Spinal cord (tissue), 10 donors: ENCODE measurements around the gene ARL5B. TPM values are rescaled to one million over a fixed set of nuclear protein-coding genes. Genes with fewer than 3 reads are reported as not detected.
"Not testable (repeated sequence)": the region's sequence is repeated elsewhere in the genome, so short reads cannot be mapped to it uniquely, and the experiment has no call there.

Experiments used
- DNase-seq, 6 donors: peaks; one replicate each; pipeline versions ENCODE4 v3.0.0 to v3.0.0-alpha.2; 2013 to 2015; ENCODE audit warnings: low spot score in 6 of 6, low read depth in 4 of 6
- H3K27ac ChIP-seq: one replicate; pipeline ENCODE4 v1.5.1; 2013; ENCODE audit warnings: low read depth, low read length, control low read depth
- H3K27me3 ChIP-seq: one replicate; pipeline ENCODE4 v1.6.1; 2013; ENCODE audit warnings: low read length; ENCODE audit not compliant: control insufficient read depth, insufficient read depth
- H3K36me3 ChIP-seq: one replicate; pipeline ENCODE4 v1.6.1; 2013; ENCODE audit warnings: low read length; ENCODE audit not compliant: control insufficient read depth, insufficient read depth
- H3K4me1 ChIP-seq: one replicate; pipeline ENCODE4 v1.6.1; 2013; ENCODE audit warnings: low read length; ENCODE audit not compliant: control insufficient read depth, insufficient read depth
- H3K4me3 ChIP-seq: one replicate; pipeline ENCODE4 v1.5.1; 2013; ENCODE audit warnings: low read depth, low read length, control low read depth
- H3K9me3 ChIP-seq: one replicate; pipeline ENCODE4 v1.6.1; 2013; ENCODE audit warnings: low read length; ENCODE audit not compliant: control insufficient read depth, insufficient read depth
- WGBS: methylation state at CpG from one replicate; pipeline ENCODE4 v1.1.5; 2013; ENCODE audit warnings: missing lambda C conversion rate; ENCODE audit not compliant: insufficient coverage; 5-methylcytosine and 5-hydroxymethylcytosine counted together
- long read RNA-seq, 4 donors: transcript quantifications; one replicate each; lab custom pipeline, GENCODE V29; 2026
- polyA plus RNA-seq, 2 donors: library from polyadenylated mRNA; unstranded; fragments of 120-200 nt; gene quantifications; one replicate each; pipeline ENCODE4 v1.2.1, GENCODE V29; 2013; ENCODE audit not compliant: insufficient read length in 2 of 2
- total RNA-seq, 2 donors: library from RNA; depleted of rRNA in 1 of 2; stranded (reverse); fragments of 120-200 nt in 1 of 2; fragments of >200 nt in 1 of 2; gene quantifications; one replicate each; pipeline versions ENCODE4 v1.2.3 to v1.2.4, GENCODE V29; 2013 to 2014
- donor health status: healthy.

Gene ARL5B, protein sequence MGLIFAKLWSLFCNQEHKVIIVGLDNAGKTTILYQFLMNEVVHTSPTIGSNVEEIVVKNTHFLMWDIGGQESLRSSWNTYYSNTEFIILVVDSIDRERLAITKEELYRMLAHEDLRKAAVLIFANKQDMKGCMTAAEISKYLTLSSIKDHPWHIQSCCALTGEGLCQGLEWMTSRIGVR
- total RNA-seq (10 to 100 TPM; 25.6 to 70.1 TPM), polyA plus RNA-seq (10 to 100 TPM; 21.0 to 32.8 TPM)
- long read RNA-seq, donor 1, full-length matches to known transcripts: 9 of 9 reads
- long read RNA-seq, donor 1, partial matches to known transcripts: 0 of 9 reads
- long read RNA-seq, donor 1, other reads (novel, unspliced or antisense): 0 of 9 reads
- long read RNA-seq, donor 2, full-length matches to known transcripts: 3 of 3 reads
- long read RNA-seq, donor 2, partial matches to known transcripts: 0 of 3 reads
- long read RNA-seq, donor 2, other reads (novel, unspliced or antisense): 0 of 3 reads
- long read RNA-seq, donor 3, full-length matches to known transcripts: 6 of 6 reads
- long read RNA-seq, donor 3, partial matches to known transcripts: 0 of 6 reads
- long read RNA-seq, donor 3, other reads (novel, unspliced or antisense): 0 of 6 reads
- long read RNA-seq, donor 4, full-length matches to known transcripts: 4 of 25 reads
- long read RNA-seq, donor 4, partial matches to known transcripts: 21 of 25 reads
- long read RNA-seq, donor 4, other reads (novel, unspliced or antisense): 0 of 25 reads

DNA sequence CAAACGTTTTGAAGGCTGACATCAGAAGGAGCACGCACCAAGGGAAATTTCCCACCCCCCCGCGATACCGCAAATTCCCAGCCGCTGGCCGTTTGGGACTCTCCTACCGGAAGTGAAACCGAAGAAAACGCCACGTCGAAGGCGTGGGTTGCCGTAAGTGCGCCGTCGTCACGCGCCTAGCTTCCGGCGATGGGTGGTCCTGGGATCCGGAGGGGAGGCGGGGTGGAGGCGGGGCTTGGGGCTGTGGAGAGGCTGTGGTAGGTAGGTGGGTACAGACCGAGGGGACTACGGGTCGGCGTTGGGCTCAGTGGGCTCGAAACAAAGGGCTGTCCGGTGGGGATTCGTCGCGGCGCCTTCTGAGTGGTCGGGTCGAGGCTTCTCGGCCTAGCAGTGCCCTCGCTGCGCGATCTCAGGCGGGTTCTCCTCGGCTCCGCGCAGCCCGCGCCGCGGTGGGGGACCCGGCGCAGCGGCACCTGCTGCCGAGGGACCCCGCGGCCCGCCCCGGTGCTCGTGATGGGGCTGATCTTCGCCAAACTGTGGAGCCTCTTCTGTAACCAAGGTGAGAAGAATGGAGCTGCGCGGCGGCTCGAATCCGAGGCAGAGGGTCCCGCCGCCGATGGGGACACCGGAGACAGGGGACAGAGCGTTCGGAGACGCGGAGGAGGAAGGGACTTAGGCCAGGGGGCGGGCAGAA, at the start of gene ARL5B:
Gene ARL5B (plus strand): TSS at position 307 of the 694 bp plus-strand sequence. CDS start 207 bp downstream, at position 514.
- Histone ChIP-seq H3K9me3 (no peaks in the 10 kb centered on the region), H3K27me3 (no peaks in the 10 kb centered on the region), H3K4me1 (peaks cover 10% of the 10 kb centered on the region), H3K4me3 (peak within 1 kb of the TSS; percentile 95), H3K36me3 (no peaks in the 10 kb centered on the region), H3K27ac (peak within 1 kb of the TSS; percentile 96)
- DNase-seq: peak; percentile 92 to 99 (median 96)
- under 1% methylated on average over 70 of the region's 72 CpGs for WGBS

DNA sequence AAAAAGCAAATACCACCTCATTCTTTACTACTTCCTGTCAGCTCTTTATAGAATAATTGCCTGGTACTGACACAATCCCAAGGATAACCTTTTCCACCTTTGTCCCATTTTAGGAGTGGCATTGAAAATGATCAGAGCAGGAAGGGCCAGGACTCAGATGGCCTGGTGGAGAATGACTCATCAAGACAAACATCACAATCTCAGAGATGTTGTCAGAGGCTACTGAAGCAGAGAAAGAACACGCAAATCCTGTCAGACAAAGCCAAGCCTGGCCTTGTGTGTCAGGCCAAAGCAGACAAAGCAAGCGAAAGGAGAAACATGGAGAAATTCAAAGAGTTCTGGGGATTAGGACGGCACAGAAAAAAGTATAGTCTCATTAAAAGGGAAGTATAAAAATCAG, 48.7 kb upstream of the ARL5B start:
- DNase-seq: peak in 1 of 6 donors; percentile 14
- WGBS: 85% methylated on average over 3 of the region's 3 CpGs

DNA sequence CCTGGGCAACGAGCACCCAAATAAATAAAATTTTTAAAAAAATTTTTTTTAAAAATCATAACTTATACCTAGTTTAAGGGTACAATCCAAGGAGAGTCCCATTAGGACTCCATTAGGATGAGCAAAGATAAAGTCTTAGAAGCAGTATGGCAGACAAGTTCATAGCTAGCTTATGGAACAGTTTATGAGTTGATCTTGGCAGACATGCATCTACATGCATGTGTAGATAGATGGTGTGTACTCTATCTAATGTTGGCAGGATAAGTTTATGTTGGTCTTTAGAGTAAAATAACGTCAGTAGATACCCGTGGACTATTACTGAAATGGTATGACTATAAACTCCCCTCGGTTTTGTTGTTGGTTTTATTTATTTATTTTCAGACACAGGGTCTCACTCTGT, 48.1 kb upstream of the ARL5B start:
- H3K4me3 ChIP-seq: no peak overlapping the region
- H3K4me1 ChIP-seq: no peaks in the 10 kb centered on the region
- no peaks in the 10 kb centered on the region for H3K27me3 ChIP-seq
- no peak for DNase-seq
- 100% methylated on average over 1 of the region's 4 CpGs for WGBS
- no peaks in the 10 kb centered on the region for H3K9me3 ChIP-seq
- H3K27ac ChIP-seq: no peak overlapping the region
- peaks cover 10% of the 10 kb centered on the region for H3K36me3 ChIP-seq

More for the DNA sequence above, 48.7 kb upstream of the ARL5B start:
- Histone ChIP-seq H3K27ac (no peak overlapping the region), H3K9me3 (no peaks in the 10 kb centered on the region), H3K36me3 (peaks cover 10% of the 10 kb centered on the region), H3K4me1 (no peaks in the 10 kb centered on the region), H3K27me3 (no peaks in the 10 kb centered on the region), H3K4me3 (no peak overlapping the region)

DNA sequence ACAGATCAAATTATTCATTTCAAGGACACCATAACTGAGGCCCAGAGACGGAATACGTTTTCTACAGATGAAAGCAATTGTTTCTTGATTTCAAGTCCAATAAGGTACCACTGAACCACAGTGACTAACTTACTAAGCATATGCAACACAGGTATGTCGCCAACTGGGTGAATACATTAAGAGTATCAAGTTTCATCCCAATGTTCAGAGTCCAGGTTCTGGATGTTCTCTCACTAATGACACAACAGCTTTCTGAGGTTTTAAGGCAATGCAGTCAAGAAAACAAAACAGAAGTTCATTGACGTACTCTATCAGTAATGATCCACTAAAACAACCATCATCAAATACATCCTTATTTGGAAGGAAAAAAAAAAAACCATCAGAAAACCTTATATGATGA, 43.6 kb upstream of the ARL5B start:
- H3K27ac ChIP-seq: no peak overlapping the region
- H3K4me1 ChIP-seq: no peaks in the 10 kb centered on the region
- no peak overlapping the region for H3K4me3 ChIP-seq
- no peaks in the 10 kb centered on the region for H3K27me3 ChIP-seq
- no peak for DNase-seq
- no peaks in the 10 kb centered on the region for H3K9me3 ChIP-seq
- H3K36me3 ChIP-seq: peaks cover 3% of the 10 kb centered on the region
- WGBS: 100% methylated on average over 3 of the region's 4 CpGs

DNA sequence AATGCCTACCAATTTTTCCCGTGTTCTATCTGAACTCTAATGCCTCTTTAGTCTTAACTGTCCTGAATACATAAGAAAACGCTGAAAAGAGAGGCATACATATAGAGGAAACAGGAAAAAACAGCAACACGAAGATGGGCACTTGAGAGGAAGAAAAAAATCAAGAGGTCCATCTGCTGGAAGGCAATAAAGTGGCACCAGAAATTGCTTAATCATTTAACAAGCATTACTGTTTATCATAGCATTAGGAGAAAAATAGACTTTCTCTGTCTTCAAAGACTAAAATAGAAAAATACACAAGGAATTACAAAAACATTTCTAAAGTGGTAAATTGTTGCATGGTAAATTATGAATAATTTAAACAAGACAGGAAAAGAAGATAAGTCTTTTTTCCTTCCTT, 42.9 kb upstream of the ARL5B start:
- Histone ChIP-seq H3K9me3 (no peaks in the 10 kb centered on the region), H3K27me3 (no peaks in the 10 kb centered on the region)
- WGBS: no CpG with 5 or more reads among the region's 3 CpGs

DNA sequence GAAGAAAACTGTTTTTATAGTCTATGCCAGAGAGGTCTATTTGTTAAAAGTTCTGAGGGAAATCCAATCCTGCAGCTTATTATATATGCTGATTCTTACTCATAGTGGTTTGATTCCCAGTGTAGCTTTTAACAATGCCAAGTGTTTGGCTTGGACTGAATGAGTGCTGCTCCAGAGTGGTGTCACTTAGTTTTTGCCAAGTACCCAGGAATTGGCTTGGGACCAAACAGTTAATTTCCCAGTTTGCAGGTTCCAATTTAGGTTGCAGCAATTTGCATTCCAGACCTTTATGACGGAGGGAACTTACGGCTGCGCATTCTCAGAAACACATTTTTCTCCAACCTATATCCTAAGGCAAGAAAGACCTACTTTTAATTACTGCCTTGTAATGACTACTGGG, 40.2 kb upstream of the ARL5B start:
- H3K27ac ChIP-seq: no peak overlapping the region
- DNase-seq: peak; percentile 12 to 91 (median 42)
- H3K36me3 ChIP-seq: no peaks in the 10 kb centered on the region
- no peaks in the 10 kb centered on the region for H3K9me3 ChIP-seq
- H3K4me1 ChIP-seq: no peaks in the 10 kb centered on the region
- WGBS: 37% methylated on average over 3 of the region's 3 CpGs
- no peaks in the 10 kb centered on the region for H3K27me3 ChIP-seq
- no peak overlapping the region for H3K4me3 ChIP-seq

More for the DNA sequence above, 42.9 kb upstream of the ARL5B start:
- Histone ChIP-seq H3K4me1 (no peaks in the 10 kb centered on the region), H3K36me3 (peaks cover 3% of the 10 kb centered on the region), H3K4me3 (no peak overlapping the region), H3K27ac (no peak overlapping the region)
- DNase-seq: no peak

DNA sequence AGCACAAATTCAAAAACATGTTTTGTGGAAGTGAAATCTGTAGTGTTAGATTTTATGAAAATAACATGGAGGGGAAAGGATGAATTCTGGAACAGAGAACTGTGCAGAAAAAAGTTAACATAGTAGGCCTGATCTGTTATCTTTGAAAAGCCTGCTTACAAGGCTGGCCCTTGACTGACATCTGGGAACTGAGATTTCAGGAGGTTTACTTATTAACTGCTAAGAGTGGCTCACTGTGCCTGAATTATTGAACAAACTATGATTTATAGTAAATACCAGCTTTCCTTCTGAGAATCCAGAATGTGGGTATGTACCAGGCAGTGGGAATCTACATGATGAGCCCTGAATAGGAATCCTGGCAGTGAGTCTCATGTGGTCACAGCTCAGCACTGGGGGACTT, 38.4 kb upstream of the ARL5B start:
- no peaks in the 10 kb centered on the region for H3K27me3 ChIP-seq
- H3K36me3 ChIP-seq: peaks cover 3% of the 10 kb centered on the region
- no peak overlapping the region for H3K27ac ChIP-seq
- no peak overlapping the region for H3K4me3 ChIP-seq
- H3K4me1 ChIP-seq: no peaks in the 10 kb centered on the region
- DNase-seq: no peak
- H3K9me3 ChIP-seq: no peaks in the 10 kb centered on the region

DNA sequence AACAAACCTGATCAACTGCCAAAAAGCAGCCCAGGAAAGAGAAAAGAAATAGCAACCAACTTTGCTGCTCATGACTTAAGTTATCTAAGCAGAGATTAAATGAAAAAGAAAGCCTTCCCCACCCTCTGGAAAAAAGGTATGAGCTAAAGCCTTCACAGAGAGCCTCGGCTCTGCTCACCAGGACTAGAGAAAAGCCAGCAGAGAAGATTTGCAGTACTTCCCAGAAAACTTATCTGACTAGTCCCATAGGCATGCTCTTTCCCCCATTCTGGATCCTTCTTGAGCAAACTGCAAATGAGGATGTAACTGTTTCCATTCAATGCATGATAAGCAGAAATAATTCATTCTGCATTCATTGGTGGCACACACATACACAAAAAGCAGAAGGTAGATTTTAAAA, 35.6 kb upstream of the ARL5B start:
- not testable (repeated sequence) for H3K36me3 ChIP-seq, H3K4me1 ChIP-seq, H3K27me3 ChIP-seq, H3K27ac ChIP-seq, H3K9me3 ChIP-seq, H3K4me3 ChIP-seq, DNase-seq
- WGBS: no CpG with 5 or more reads among the region's 1 CpG

DNA sequence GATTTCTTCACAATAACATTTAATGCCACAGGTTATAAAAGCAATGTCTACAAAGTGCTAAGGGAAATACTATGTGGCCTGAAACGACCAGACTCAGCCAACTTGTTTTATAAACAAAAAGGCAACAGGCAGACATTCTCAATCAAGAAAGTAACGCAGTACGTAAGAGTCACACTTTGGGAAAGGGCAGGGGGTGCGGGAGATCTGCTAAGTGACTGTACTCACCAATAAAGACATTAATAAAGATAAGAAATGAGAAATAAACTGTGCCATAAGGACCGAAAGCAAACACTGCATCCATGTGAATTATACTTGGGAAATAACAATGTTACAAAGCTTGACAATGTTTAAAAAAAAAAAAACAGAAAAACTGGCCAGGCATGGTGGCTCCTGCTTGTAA, 33.3 kb upstream of the ARL5B start:
- peaks cover 3% of the 10 kb centered on the region for H3K36me3 ChIP-seq
- no peaks in the 10 kb centered on the region for H3K27me3 ChIP-seq
- no peak for DNase-seq
- WGBS: 100% methylated on average over 1 of the region's 5 CpGs
- H3K9me3 ChIP-seq: no peaks in the 10 kb centered on the region
- no peak overlapping the region for H3K4me3 ChIP-seq
- H3K4me1 ChIP-seq: peaks cover 4% of the 10 kb centered on the region
- H3K27ac ChIP-seq: no peak overlapping the region
